ENCODE data around the gene GATA3. TPM values are rescaled to one million over a fixed set of nuclear protein-coding genes. Genes with fewer than 3 reads are reported as not detected.

The GATA3 gene
- total RNA-seq: 1 to 10 TPM in 2 of 4 donors, under 1 TPM in 2; 0.76 to 1.7 (median 0.95) TPM
- polyA plus RNA-seq: 1.4 TPM
- long read RNA-seq, donor 1, partial matches to known transcripts: 4 of 5 reads
- long read RNA-seq, donor 1, other reads (novel, unspliced or antisense): 1 of 5 reads
- long read RNA-seq, donor 2, partial matches to known transcripts: 1 of 1 reads
- long read RNA-seq, donor 2, other reads (novel, unspliced or antisense): 0 of 1 reads
- long read RNA-seq, donor 3, partial matches to known transcripts: 4 of 5 reads
- long read RNA-seq, donor 3, other reads (novel, unspliced or antisense): 1 of 5 reads
- long read RNA-seq, donor 4, partial matches to known transcripts: 3 of 3 reads
- long read RNA-seq, donor 4, other reads (novel, unspliced or antisense): 0 of 3 reads

- Histone ChIP-seq H3K27ac (ENCODE audit: low read length) (peak within 1 kb of the TSS; percentile 41), H3K4me3 (ENCODE audit: low read length) (peak within 1 kb of the TSS; percentile 83), H3K27me3 (ENCODE audit: control insufficient read depth, insufficient read depth) (no peaks in the 10 kb centered on the region), H3K9me3 (ENCODE audit: control insufficient read depth, low read length) (no peaks in the 10 kb centered on the region), H3K4me1 (ENCODE audit: control insufficient read depth, insufficient read depth, low read length) (peaks cover 6% of the 10 kb centered on the region)
- peak; percentile 55 to 66 for ATAC-seq
- peak; percentile 74 to 90 (median 86) for DNase-seq
- intact Hi-C loops (cut with DNase I): no loop called here
- WGBS: 2% methylated on average over 65 of the region's 65 CpGs
Measured at GRCh38 chr10:8054494-8055407, at the start of gene GATA3. GATA3 (plus strand) TSS chr10:8054688; CDS start chr10:8055656, 968 bp downstream.

GRCh38 chr10:8006274-8006999, 48.1 kb upstream of the GATA3 start:
- Histone ChIP-seq H3K4me1 (ENCODE audit: control insufficient read depth, insufficient read depth, low read length) (no peaks in the 10 kb centered on the region), H3K27me3 (ENCODE audit: control insufficient read depth, insufficient read depth) (no peaks in the 10 kb centered on the region), H3K9me3 (ENCODE audit: control insufficient read depth, low read length) (no peaks in the 10 kb centered on the region), H3K4me3 (ENCODE audit: low read length) (no peak overlapping the region), H3K27ac (ENCODE audit: low read length) (no peak overlapping the region)
- DNase-seq (no peak), ATAC-seq (no peak)
- WGBS: 92% methylated on average over 10 of the region's 10 CpGs
- intact Hi-C loops (cut with DNase I): no loop called here

- H3K9me3 ChIP-seq (ENCODE audit: control insufficient read depth, low read length): no peaks in the 10 kb centered on the region
- 97% methylated on average over 38 of the region's 38 CpGs for WGBS
- intact Hi-C loops (cut with DNase I): no loop called here
- H3K4me3 ChIP-seq (ENCODE audit: low read length): no peak overlapping the region
- H3K27ac ChIP-seq (ENCODE audit: low read length): no peak overlapping the region
- H3K4me1 ChIP-seq (ENCODE audit: control insufficient read depth, insufficient read depth, low read length): no peaks in the 10 kb centered on the region
- no peaks in the 10 kb centered on the region for H3K27me3 ChIP-seq (ENCODE audit: control insufficient read depth, insufficient read depth)
- ATAC-seq (no peak), DNase-seq (peak in 1 of 3 donors; percentile 58)
Measured at GRCh38 chr10:8009031-8009430, 45.5 kb upstream of the GATA3 start.

GRCh38 chr10:8013006-8013405, 41.5 kb upstream of the GATA3 start:
- no peaks in the 10 kb centered on the region for H3K9me3 ChIP-seq (ENCODE audit: control insufficient read depth, low read length)
- no peaks in the 10 kb centered on the region for H3K4me1 ChIP-seq (ENCODE audit: control insufficient read depth, insufficient read depth, low read length)
- intact Hi-C loops (cut with DNase I): no loop called here
- 99% methylated on average over 1 of the region's 1 CpG for WGBS
- DNase-seq (no peak), ATAC-seq (no peak)
- H3K4me3 ChIP-seq (ENCODE audit: low read length): no peak overlapping the region
- no peak overlapping the region for H3K27ac ChIP-seq (ENCODE audit: low read length)
- H3K27me3 ChIP-seq (ENCODE audit: control insufficient read depth, insufficient read depth): no peaks in the 10 kb centered on the region

- 97% methylated on average over 10 of the region's 10 CpGs for WGBS
- no peaks in the 10 kb centered on the region for H3K4me1 ChIP-seq (ENCODE audit: control insufficient read depth, insufficient read depth, low read length)
- H3K9me3 ChIP-seq (ENCODE audit: control insufficient read depth, low read length): no peaks in the 10 kb centered on the region
- no peaks in the 10 kb centered on the region for H3K27me3 ChIP-seq (ENCODE audit: control insufficient read depth, insufficient read depth)
- ATAC-seq: no peak
- intact Hi-C loops (cut with DNase I): no loop called here
- no peak overlapping the region for H3K27ac ChIP-seq (ENCODE audit: low read length)
- H3K4me3 ChIP-seq (ENCODE audit: low read length): no peak overlapping the region
- DNase-seq: no peak
Measured at GRCh38 chr10:8013619-8014018, 40.9 kb upstream of the GATA3 start.

GRCh38 chr10:8014649-8015048, 39.8 kb upstream of the GATA3 start:
- no peaks in the 10 kb centered on the region for H3K9me3 ChIP-seq (ENCODE audit: control insufficient read depth, low read length)

GRCh38 chr10:8017277-8017676, 37.2 kb upstream of the GATA3 start:
- intact Hi-C loops (cut with DNase I): no loop called here
- WGBS: 57% methylated on average over 6 of the region's 6 CpGs

More at GRCh38 chr10:8014649-8015048, 39.8 kb upstream of the GATA3 start:
- Histone ChIP-seq H3K27me3 (ENCODE audit: control insufficient read depth, insufficient read depth) (no peaks in the 10 kb centered on the region), H3K27ac (ENCODE audit: low read length) (no peak overlapping the region), H3K4me3 (ENCODE audit: low read length) (no peak overlapping the region), H3K4me1 (ENCODE audit: control insufficient read depth, insufficient read depth, low read length) (no peaks in the 10 kb centered on the region)
- DNase-seq (no peak), ATAC-seq (no peak)
- intact Hi-C loops (cut with DNase I): no loop called here
- WGBS: 94% methylated on average over 16 of the region's 16 CpGs

GRCh38 chr10:8023321-8023720, 31.2 kb upstream of the GATA3 start:
- ATAC-seq (no peak), DNase-seq (no peak)
- intact Hi-C loops (cut with DNase I): no loop called here
- Histone ChIP-seq H3K4me3 (ENCODE audit: low read length) (no peak overlapping the region), H3K27me3 (ENCODE audit: control insufficient read depth, insufficient read depth) (no peaks in the 10 kb centered on the region), H3K4me1 (ENCODE audit: control insufficient read depth, insufficient read depth, low read length) (no peaks in the 10 kb centered on the region), H3K27ac (ENCODE audit: low read length) (no peak overlapping the region), H3K9me3 (ENCODE audit: control insufficient read depth, low read length) (no peaks in the 10 kb centered on the region)
- WGBS: 93% methylated on average over 4 of the region's 4 CpGs

More at GRCh38 chr10:8017277-8017676, 37.2 kb upstream of the GATA3 start:
- no peak for DNase-seq
- Histone ChIP-seq H3K4me1 (ENCODE audit: control insufficient read depth, insufficient read depth, low read length) (no peaks in the 10 kb centered on the region), H3K4me3 (ENCODE audit: low read length) (no peak overlapping the region), H3K27ac (ENCODE audit: low read length) (no peak overlapping the region), H3K27me3 (ENCODE audit: control insufficient read depth, insufficient read depth) (no peaks in the 10 kb centered on the region), H3K9me3 (ENCODE audit: control insufficient read depth, low read length) (no peaks in the 10 kb centered on the region)
- ATAC-seq: no peak

- intact Hi-C loops (cut with DNase I): no loop called here
- H3K27me3 ChIP-seq (ENCODE audit: control insufficient read depth, insufficient read depth): no peaks in the 10 kb centered on the region
- ATAC-seq (no peak), DNase-seq (no peak)
- no peaks in the 10 kb centered on the region for H3K4me1 ChIP-seq (ENCODE audit: control insufficient read depth, insufficient read depth, low read length)
- H3K4me3 ChIP-seq (ENCODE audit: low read length): no peak overlapping the region
- WGBS: 90% methylated on average over 2 of the region's 2 CpGs
- H3K27ac ChIP-seq (ENCODE audit: low read length): no peak overlapping the region
- H3K9me3 ChIP-seq (ENCODE audit: control insufficient read depth, low read length): no peaks in the 10 kb centered on the region
Measured at GRCh38 chr10:8023851-8024250, 30.6 kb upstream of the GATA3 start.

- H3K4me1 ChIP-seq (ENCODE audit: control insufficient read depth, insufficient read depth, low read length): no peaks in the 10 kb centered on the region
- H3K27ac ChIP-seq (ENCODE audit: low read length): no peak overlapping the region
- WGBS: 49% methylated on average over 17 of the region's 17 CpGs
- intact Hi-C loops (cut with DNase I): no loop called here
- no peak for DNase-seq
- no peaks in the 10 kb centered on the region for H3K9me3 ChIP-seq (ENCODE audit: control insufficient read depth, low read length)
- H3K27me3 ChIP-seq (ENCODE audit: control insufficient read depth, insufficient read depth): no peaks in the 10 kb centered on the region
- H3K4me3 ChIP-seq (ENCODE audit: low read length): no peak overlapping the region
- ATAC-seq: no peak
Measured at GRCh38 chr10:8026349-8027259, 27.9 kb upstream of the GATA3 start.

Data from right cardiac atrium (tissue), 5 donors.